ENCODE results near the gene WASF1.

GRCh38 chr6:110116258-110116657 lies 63.2 kb downstream of the WASF1 start:
- no peak for TF ChIP-seq EZH2 (IDR thresholded peaks at IDR 0.05; ENCODE audit: borderline replicate concordance, low read depth, low read length, severe bottlenecking)
- TF ChIP-seq, protein P1, sequence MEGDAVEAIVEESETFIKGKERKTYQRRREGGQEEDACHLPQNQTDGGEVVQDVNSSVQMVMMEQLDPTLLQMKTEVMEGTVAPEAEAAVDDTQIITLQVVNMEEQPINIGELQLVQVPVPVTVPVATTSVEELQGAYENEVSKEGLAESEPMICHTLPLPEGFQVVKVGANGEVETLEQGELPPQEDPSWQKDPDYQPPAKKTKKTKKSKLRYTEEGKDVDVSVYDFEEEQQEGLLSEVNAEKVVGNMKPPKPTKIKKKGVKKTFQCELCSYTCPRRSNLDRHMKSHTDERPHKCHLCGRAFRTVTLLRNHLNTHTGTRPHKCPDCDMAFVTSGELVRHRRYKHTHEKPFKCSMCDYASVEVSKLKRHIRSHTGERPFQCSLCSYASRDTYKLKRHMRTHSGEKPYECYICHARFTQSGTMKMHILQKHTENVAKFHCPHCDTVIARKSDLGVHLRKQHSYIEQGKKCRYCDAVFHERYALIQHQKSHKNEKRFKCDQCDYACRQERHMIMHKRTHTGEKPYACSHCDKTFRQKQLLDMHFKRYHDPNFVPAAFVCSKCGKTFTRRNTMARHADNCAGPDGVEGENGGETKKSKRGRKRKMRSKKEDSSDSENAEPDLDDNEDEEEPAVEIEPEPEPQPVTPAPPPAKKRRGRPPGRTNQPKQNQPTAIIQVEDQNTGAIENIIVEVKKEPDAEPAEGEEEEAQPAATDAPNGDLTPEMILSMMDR (IDR thresholded peaks at IDR 0.05; ENCODE audit: extremely low read depth in 1 of 2, insufficient read depth in 1 of 2, low read depth in 1 of 2, low read length in 2 of 2), result no peak
- no peak for TF ChIP-seq POLR2AphosphoS5 (IDR thresholded peaks at IDR 0.05; ENCODE audit: insufficient read depth, low read depth, low read length)
- TF ChIP-seq GATA2 (IDR thresholded peaks at IDR 0.05; ENCODE audit: insufficient read depth, insufficient read length, low read depth, low read length), result no peak
- TF ChIP-seq, protein P2, sequence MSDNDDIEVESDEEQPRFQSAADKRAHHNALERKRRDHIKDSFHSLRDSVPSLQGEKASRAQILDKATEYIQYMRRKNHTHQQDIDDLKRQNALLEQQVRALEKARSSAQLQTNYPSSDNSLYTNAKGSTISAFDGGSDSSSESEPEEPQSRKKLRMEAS (IDR thresholded peaks at IDR 0.05; ENCODE audit: insufficient read depth, insufficient read length), result no peak
- TF ChIP-seq POLR2A (IDR thresholded peaks at IDR 0.05; ENCODE audit: low read depth, low read length), result no peak
- TF ChIP-seq FOS (IDR thresholded peaks at IDR 0.05; ENCODE audit: borderline replicate concordance, insufficient read depth, low read length), result no peak
